Calu3 (cell line): ENCODE results near the gene RNMT. TPM values are rescaled to one million over a fixed set of nuclear protein-coding genes. Genes with fewer than 3 reads are reported as not detected.

Source experiments
- BruUV-seq: library from RNA; stranded (reverse); fragments of 400-500 nt; replicated peaks from 2 replicates; lab custom pipeline; 2021; lab: Mats Ljungman, UMichigan
- CTCF ChIA-PET: fragments of 300-600 bp; sonication (Branson Sonifier 250); formaldehyde crosslinking; loops from one replicate; lab custom pipeline; 2022; ENCODE audit warnings: antibody characterized with exemption; lab: Charles Lee
- DNase-seq: peaks from one replicate; pipeline ENCODE4 v3.0.0; 2022
- H3K27ac Mint-ChIP-seq: one replicate; pipeline ENCODE4 v1.8.0; 2022; ENCODE audit warnings: mixed read lengths; ENCODE audit not compliant: unreplicated experiment
- H3K27me3 Mint-ChIP-seq: one replicate; pipeline ENCODE4 v1.8.0; 2022; ENCODE audit warnings: mixed read lengths; ENCODE audit not compliant: unreplicated experiment
- H3K36me3 Mint-ChIP-seq: one replicate; pipeline ENCODE4 v1.8.0; 2022; ENCODE audit warnings: mild to moderate bottlenecking, moderate library complexity, mixed read lengths; ENCODE audit not compliant: insufficient read depth, unreplicated experiment
- H3K4me1 Mint-ChIP-seq: one replicate; pipeline ENCODE4 v1.8.0; 2022; ENCODE audit warnings: mild to moderate bottlenecking, low read depth, mixed read lengths; ENCODE audit not compliant: unreplicated experiment
- H3K4me3 Mint-ChIP-seq: one replicate; pipeline ENCODE4 v1.8.0; 2022; ENCODE audit warnings: mild to moderate bottlenecking, low read depth, moderate library complexity, mixed read lengths; ENCODE audit not compliant: unreplicated experiment
- H3K9me3 Mint-ChIP-seq: one replicate; pipeline ENCODE4 v1.8.0; 2022; ENCODE audit warnings: low read depth, mixed read lengths; ENCODE audit not compliant: unreplicated experiment
- intact Hi-C: fragments of 100-400 bp; cut with micrococcal nuclease; formaldehyde crosslinking; loops from one replicate; pipeline ENCODE4 v1.10.0; 2022; ENCODE audit not compliant: unreplicated experiment
- total RNA-seq: library from RNA; stranded (reverse); gene quantifications from 2 replicates; pipeline ENCODE4 v1.2.3, GENCODE V29; 2022
- TF ChIP-seq, protein P1 (sequence below): fragments of 200-600 bp; IDR thresholded peaks from one replicate; pipeline ENCODE4 v1.8.0; 2022; ENCODE audit warnings: antibody characterized with exemption; ENCODE audit not compliant: unreplicated experiment

Gene RNMT
- total RNA-seq, 1 experiment from 2014 or later = 42.9 TPM

GRCh38 chr18:13700153-13700552 lies 26.3 kb upstream of the RNMT start:
- intact Hi-C loops = no loop called here
- Mint-ChIP-seq H3K27ac (no peak overlapping the region), H3K4me1 (no peaks in the 10 kb centered on the region), H3K4me3 (no peak overlapping the region), H3K36me3 (no peaks in the 10 kb centered on the region), H3K9me3 (peaks cover 15% of the 10 kb centered on the region), H3K27me3 (no peaks in the 10 kb centered on the region)
- BruUV-seq = no TSS peak
- TF ChIP-seq, protein P1, sequence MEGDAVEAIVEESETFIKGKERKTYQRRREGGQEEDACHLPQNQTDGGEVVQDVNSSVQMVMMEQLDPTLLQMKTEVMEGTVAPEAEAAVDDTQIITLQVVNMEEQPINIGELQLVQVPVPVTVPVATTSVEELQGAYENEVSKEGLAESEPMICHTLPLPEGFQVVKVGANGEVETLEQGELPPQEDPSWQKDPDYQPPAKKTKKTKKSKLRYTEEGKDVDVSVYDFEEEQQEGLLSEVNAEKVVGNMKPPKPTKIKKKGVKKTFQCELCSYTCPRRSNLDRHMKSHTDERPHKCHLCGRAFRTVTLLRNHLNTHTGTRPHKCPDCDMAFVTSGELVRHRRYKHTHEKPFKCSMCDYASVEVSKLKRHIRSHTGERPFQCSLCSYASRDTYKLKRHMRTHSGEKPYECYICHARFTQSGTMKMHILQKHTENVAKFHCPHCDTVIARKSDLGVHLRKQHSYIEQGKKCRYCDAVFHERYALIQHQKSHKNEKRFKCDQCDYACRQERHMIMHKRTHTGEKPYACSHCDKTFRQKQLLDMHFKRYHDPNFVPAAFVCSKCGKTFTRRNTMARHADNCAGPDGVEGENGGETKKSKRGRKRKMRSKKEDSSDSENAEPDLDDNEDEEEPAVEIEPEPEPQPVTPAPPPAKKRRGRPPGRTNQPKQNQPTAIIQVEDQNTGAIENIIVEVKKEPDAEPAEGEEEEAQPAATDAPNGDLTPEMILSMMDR = no peak
- DNase-seq = no peak
- CTCF ChIA-PET = no interaction called here

DNA sequence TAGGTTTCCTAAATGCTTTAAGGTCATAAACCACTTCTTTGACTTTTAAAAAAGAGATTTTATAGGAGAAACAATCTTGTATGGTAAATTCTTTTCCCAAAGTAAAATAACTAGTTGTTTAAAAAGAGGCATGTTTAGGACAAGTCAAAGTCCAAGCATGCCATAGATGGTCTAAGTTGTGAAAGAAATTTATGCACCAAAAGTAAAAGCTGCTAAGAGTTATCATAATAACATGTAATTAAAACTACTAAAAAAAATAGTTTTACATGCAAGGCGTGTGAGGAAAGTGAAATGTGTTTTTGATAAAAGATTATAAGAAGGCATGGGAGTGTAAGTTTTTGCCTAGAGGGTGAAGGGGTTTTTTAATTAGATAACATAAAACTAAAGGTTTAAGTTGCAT lies 22.6 kb upstream of the RNMT start:
- TF ChIP-seq, protein P1 = no peak
- Mint-ChIP-seq H3K9me3 (peaks cover 22% of the 10 kb centered on the region), H3K36me3 (no peaks in the 10 kb centered on the region), H3K27ac (no peak overlapping the region), H3K4me3 (no peak overlapping the region), H3K27me3 (no peaks in the 10 kb centered on the region), H3K4me1 (no peaks in the 10 kb centered on the region)
- CTCF ChIA-PET = no interaction called here
- BruUV-seq = no TSS peak
- intact Hi-C loops = no loop called here
- no peak for DNase-seq

- peak overlapping the region; percentile 36 for H3K4me3 Mint-ChIP-seq
- H3K36me3 Mint-ChIP-seq = peaks cover 22% of the 10 kb centered on the region
- BruUV-seq = no TSS peak
- peaks cover 17% of the 10 kb centered on the region for H3K9me3 Mint-ChIP-seq
- peaks cover 48% of the 10 kb centered on the region for H3K4me1 Mint-ChIP-seq
- CTCF ChIA-PET = no interaction called here
- TF ChIP-seq, protein P1 = no peak
- peak; percentile 75 for DNase-seq
- H3K27ac Mint-ChIP-seq = peak overlapping the region; percentile 93
- intact Hi-C loops = loop anchor here (2.0 to 10.0 kb wide), 3 partner anchors 16 to 156 kb away; partner anchors contain the start of genes FAM210A and RNMT
- H3K27me3 Mint-ChIP-seq = no peaks in the 10 kb centered on the region
Observed at GRCh38 chr18:13710414-13710831, 16.1 kb upstream of the RNMT start.

- Mint-ChIP-seq H3K4me1 (peaks cover 48% of the 10 kb centered on the region), H3K27ac (peak overlapping the region; percentile 42), H3K36me3 (peaks cover 22% of the 10 kb centered on the region), H3K4me3 (no peak overlapping the region), H3K9me3 (peaks cover 16% of the 10 kb centered on the region), H3K27me3 (no peaks in the 10 kb centered on the region)
- CTCF ChIA-PET = interaction anchor here (0.5 to 1.3 kb wide), 4 partner anchors 10 to 1271 kb away, joined by 3 to 5 read pairs (median 4); partner anchors contain the start of genes FAM210A and RNMT
- intact Hi-C loops = loop anchor here (5.0 to 10.0 kb wide), 2 partner anchors 40 to 158 kb away; no protein-coding TSS in a partner anchor
- DNase-seq = no peak
- TF ChIP-seq, protein P1 = no peak
- BruUV-seq = no TSS peak
Observed at GRCh38 chr18:13712400-13713131, 13.9 kb upstream of the RNMT start.
